ENCODE data around the gene RAB40C.

RAB40C gene

DNA sequence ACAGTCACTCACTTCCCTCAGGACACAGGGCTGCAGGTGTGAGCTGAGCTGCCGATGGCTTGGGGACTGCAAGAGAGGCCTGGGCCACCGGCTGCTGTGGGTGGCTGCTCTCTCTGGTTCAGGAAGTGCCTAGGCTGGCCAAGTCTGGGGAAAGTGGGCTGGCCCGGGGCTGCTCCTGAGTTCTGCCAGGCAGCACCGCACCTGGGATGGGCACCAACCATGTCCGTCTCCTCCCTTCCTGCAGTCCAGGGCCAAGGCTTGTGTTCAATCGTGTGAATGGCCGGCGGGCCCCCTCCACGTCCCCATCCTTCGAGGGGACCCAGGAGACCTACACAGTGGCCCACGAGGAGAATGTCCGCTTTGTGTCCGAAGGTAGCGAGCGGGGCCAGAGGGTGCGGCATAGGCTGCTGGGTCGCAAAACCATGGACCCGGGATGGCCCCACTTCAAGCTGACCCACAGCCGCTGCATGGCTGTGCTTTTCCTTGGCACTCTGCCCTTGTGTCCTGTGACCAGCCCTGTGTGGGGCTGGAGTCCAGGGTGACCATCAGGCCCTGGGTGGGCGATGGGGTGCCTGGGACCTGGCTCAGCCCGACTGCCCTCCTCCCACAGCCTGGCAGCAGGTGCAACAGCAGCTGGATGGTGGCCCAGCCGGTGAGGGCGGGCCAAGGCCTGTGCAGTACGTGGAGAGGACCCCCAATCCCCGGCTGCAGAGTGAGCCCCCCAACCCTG, 57.5 kb downstream of the RAB40C start:
- DNase-seq (ENCODE audit: low spot score), result no peak

DNA sequence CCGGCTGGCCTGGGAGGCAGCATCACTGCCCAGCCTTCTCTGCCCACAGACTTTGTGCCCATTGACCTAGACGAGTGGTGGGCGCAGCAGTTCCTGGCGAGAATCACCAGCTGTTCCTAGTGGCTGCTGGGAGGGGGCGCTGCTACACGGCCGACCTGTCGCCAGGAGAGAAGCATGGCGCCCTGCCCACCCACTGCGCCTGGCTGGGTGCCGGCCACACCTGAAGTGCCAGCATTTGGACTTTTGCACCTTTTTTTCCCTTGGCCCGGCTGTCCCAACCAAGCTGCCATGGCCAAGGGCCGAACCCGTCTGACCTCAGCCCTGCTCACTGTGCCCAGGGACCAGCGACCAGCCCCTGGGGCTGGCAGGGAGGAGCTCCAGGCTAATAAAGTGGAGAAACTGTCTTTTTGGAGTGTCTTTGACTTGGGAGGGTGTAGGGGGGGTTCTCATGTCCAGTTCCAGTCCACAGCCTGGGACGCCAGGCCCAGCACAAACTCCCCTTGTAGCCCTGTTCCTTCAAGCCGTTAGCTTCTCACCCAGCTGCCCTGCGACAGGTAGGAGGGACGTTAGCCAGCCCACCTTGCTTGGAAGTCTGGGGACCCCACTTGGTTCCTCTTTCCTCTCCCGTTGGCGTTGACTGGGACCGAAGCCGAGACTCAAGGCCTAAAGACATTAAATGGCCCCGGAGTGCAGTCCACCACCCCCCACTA, 58.4 kb downstream of the RAB40C start:
- DNase-seq (ENCODE audit: low spot score), result peak; percentile 79

- DNase-seq (ENCODE audit: low spot score), result peak; percentile 96
These were observed 59.1 kb downstream of the RAB40C start, which contains the start of gene WDR90 for GRCh38 chr16:648781-649589. Gene WDR90 (plus strand): TSS chr16:649365. CDS start chr16:649417, 52 bp downstream.

DNA sequence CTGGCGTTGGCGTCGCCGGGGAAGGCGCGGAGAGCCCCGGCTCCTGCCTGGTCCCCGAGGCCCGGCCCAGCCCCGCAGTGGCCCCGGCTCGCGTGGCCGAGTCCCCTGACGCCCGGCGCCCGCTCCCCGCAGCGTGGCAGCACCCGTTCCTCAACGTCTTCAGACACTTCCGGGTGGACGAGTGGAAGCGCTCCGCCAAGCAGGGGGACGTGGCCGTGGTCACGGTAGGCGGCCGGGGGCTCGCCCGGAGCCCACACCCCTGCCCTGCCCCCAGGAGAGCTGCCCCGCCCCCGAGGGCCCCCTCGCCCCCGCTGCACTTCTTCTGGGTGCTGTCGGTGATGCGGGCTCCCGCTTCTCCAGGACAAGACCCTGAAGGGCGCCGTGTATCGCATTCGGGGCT, 59.8 kb downstream of the RAB40C start:
- DNase-seq (ENCODE audit: low spot score), result no peak

GRCh38 chr16:651844-652243, 62.0 kb downstream of the RAB40C start:
- DNase-seq (ENCODE audit: low spot score), result no peak

GRCh38 chr16:652454-653305, 62.8 kb downstream of the RAB40C start:
- DNase-seq (ENCODE audit: low spot score), result no peak

DNA sequence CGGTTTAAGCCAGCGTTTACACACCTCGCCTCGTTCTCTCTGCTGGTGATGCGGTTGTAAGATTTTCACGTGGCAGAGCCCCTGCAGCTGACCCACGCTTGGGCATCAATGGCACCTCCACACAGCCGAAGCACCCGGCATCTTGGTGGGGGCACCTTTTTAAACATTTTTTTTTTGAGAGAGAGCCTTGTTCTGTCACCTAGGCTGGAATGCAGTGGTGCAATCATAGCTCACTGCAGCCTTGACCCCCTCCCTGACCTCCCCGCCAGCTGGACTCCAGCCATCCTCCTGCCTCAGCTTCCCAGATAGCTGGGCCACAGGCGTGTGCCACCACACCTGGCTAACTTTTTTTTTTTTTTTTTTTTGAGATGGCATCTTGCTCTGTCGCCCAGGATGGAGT, 64.2 kb downstream of the RAB40C start:
- DNase-seq (ENCODE audit: low spot score), result no peak

GRCh38 chr16:657487-657886, 67.6 kb downstream of the RAB40C start:
- DNase-seq (ENCODE audit: low spot score), result no peak

GRCh38 chr16:658679-659571, 69.1 kb downstream of the RAB40C start:
- DNase-seq (ENCODE audit: low spot score), result no peak

DNA sequence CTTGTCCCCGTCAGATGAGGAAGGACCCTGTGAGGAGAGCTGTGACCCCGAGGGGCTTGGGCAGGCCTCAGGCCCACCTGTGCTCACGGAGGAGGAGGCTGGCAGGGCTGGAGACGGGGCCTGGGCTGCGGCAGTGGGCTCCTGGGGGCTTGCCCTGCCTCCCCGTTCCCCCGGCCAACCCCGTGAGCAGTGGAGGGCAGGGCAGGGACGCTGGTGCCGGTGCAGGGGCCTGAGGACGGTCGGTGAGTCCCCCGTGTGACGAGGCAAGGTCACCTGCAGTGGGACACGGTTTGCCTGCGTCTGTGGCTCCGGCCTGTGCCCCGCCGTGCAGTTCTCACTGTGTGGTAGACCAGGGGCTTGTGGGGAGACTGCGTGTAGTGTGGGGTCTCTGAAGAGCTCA, 69.8 kb downstream of the RAB40C start:
- DNase-seq (ENCODE audit: low spot score), result no peak

GRCh38 chr16:660132-660458, 70.2 kb downstream of the RAB40C start:
- DNase-seq (ENCODE audit: low spot score), result no peak

GRCh38 chr16:660459-661183, 70.8 kb downstream of the RAB40C start:
- peak; percentile 95 for DNase-seq (ENCODE audit: low spot score)

DNA sequence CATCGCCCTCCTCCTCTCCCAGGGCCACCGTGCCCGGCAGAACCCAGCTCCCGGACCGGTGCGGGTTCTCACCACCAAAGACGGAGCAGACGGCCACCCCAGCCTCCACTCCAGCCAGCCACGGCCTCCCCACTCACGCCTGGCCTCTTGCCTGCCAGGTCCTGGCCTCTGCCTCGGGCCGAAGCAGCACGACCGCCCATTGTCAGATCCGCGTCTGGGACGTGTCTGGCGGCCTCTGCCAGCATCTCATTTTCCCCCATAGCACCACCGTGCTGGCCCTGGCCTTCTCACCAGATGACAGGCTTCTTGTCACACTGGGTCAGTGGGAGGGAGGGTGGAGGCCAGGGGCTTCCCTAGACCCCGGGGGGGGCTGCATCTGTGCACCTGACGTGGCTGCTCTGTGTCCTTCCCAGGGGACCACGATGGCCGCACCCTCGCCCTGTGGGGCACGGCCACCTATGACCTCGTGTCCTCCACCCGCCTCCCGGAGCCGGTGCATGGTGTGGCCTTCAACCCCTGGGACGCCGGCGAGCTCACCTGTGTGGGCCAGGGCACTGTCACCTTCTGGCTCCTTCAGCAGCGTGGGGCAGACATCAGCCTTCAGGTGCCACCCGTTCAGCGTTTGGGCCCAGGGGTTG, 71.4 kb downstream of the RAB40C start:
- no peak for DNase-seq (ENCODE audit: low spot score)

DNA sequence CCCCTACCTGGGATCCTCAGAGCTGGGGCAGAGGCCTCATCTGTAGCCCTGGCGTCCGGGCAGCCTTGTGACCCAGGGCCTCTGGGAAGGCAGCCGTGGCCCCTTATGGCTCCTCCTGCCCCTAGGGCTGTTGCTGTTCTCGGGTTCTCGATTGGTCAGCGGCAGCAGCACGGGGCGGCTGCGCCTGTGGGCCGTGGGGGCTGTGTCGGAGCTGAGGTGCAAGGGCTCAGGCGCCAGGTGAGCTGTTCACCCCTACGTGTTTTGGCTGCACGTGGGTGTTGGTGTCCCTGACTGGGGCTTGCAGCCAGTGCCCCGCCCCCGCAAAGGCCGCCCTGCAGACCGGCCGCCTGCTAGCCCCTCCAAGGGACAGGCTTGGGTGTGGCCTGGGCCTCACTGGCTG, 72.2 kb downstream of the RAB40C start:
- DNase-seq (ENCODE audit: low spot score), result no peak

DNA sequence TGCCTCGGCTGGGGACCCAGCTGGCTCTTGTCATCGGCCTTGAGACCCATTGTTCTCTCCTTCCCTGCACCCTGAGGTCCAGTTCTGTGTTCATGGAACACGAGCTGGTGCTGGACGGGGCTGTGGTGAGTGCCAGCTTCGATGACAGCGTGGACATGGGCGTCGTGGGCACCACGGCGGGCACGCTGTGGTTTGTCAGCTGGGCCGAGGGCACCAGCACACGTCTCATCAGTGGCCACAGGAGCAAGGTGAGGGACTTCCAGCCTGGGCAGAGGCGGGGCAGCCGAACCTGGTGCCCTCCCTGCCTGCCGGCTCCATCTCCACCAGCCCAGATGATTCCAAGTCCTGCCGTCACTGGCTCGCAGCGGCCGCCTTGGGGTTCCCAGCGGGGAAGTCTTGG, 72.7 kb downstream of the RAB40C start:
- no peak for DNase-seq (ENCODE audit: low spot score)

DNA sequence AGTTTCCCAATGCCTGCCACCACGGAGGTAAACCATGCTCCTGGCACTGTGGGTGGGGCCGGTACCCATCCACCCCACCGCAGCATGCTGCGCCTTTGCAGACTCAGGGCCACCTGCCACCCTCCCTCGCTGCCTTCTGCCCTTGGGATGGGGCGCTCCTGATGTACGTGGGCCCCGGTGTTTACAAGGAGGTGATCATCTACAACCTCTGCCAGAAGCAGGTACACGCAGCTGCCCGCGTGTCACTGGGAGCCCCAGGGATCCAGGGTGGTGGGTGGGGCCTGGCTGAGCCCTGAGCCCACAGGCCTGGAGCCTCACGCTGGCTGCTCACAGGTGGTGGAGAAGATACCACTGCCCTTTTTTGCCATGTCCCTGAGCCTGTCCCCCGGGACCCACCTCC, 76.7 kb downstream of the RAB40C start:
- DNase-seq (ENCODE audit: low spot score), result no peak

DNA sequence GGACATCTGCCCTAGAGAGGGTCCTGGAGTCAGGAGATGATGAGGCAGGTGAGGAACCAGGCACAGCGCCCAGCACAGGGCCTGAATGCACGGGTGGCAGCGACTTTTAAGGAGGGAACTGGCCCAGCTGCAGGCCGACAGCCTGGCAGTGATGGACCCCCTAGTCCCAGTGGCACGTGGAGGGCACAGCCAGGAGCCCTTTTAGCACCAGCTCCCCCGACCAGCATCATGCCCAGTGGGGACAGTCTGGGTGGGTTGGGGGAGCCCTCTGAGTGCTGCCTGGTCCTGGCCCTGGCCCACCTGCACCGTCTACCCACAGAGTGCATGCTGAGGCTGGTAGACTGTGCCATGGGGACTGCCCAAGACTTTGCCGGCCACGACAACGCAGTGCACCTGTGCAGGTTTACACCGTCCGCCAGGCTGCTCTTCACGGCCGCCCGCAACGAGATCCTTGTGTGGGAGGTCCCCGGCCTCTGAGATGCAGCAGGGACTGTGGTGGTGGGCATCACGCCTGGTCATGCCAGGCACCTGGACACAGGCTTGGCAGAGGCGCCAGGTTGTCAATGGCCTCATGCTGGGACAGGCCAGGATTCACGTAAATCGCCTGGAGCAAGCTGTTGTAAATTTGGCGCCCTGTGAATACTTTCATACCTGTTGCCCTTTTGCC, 77.4 kb downstream of the RAB40C start:
- DNase-seq (ENCODE audit: low spot score), result no peak

- DNase-seq (ENCODE audit: low spot score), result peak; percentile 95
These were observed 78.1 kb downstream of the RAB40C start, which contains the start of gene RHOT2 for GRCh38 chr16:667780-668518. Gene RHOT2 (plus strand): TSS chr16:668132. CDS start chr16:668200, 68 bp downstream.
